Muscle layer of colon (tissue), 2 donors: ENCODE results near the gene FSTL4.

Experiments used
- H3K27ac ChIP-seq: one replicate; pipeline ENCODE4 v1.7.0; 2013; ENCODE audit warnings: low read depth, mild to moderate bottlenecking, low read length, moderate library complexity
- H3K27me3 ChIP-seq, 2 donors: one replicate each; pipeline ENCODE4 v1.7.0; 2013; ENCODE audit warnings: low read length in 2 of 2, mild to moderate bottlenecking in 2 of 2; ENCODE audit not compliant: insufficient read depth in 2 of 2, control insufficient read depth in 1 of 2
- H3K36me3 ChIP-seq: one replicate; pipeline ENCODE4 v1.7.0; 2013; ENCODE audit warnings: mild to moderate bottlenecking, low read length; ENCODE audit not compliant: insufficient read depth
- H3K4me1 ChIP-seq: one replicate; pipeline ENCODE4 v1.7.0; 2013; ENCODE audit warnings: mild to moderate bottlenecking, low read length; ENCODE audit not compliant: insufficient read depth
- H3K4me3 ChIP-seq, 2 donors: one replicate each; pipeline ENCODE4 v1.7.0; 2013; ENCODE audit warnings: low read length in 2 of 2, low read depth in 1 of 2, mild to moderate bottlenecking in 1 of 2, moderate library complexity in 1 of 2
- H3K9ac ChIP-seq: one replicate; pipeline ENCODE4 v1.7.0; 2013; ENCODE audit warnings: low read length
- H3K9me3 ChIP-seq: one replicate; pipeline ENCODE4 v1.7.0; 2013; ENCODE audit warnings: mild to moderate bottlenecking, low read length
- donor health status: abdominal sarcoma.
- donor health status: Adenocarcinoma of cecum.

Gene FSTL4

DNA sequence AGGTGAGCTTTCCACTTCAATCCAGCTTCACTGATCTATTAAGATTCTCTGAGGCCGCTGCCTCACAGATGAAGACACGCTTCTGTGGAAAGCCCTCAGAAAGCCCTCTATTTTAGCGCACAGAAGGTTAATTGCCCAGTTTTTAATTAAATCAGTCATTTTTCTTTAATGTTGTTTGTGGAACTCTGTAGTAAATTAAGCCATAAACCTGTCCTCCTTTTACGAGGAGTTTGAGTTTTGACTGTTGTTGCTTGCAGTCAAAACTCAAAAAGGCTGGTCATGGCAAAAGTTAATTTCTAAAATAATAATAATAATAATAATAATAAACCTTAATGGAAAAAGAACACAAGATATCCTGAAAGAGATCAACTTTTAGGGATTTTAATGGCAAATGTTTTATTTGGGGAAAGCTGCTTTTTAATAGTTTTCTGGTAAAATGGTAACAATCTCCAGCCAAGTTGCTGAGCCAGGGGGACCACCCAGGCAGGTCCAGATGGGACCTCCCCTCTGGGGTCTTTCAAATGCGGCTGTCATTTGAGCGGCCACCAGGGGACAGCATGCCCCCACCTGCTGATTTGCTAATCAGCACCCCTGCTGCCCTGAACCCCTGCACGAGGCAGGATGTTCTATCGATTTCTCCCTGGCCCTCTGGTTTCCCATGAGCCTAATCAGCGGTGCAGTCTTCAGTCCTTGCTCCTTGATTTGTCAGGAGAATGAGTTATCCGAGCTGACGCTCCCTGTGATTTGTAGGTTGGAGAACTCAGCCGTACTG lies 247.2 kb downstream of the FSTL4 start:
- Histone ChIP-seq H3K36me3 (no peaks in the 10 kb centered on the region), H3K4me1 (peaks cover 3% of the 10 kb centered on the region), H3K4me3 (no peak overlapping the region), H3K27me3 (no peaks in the 10 kb centered on the region), H3K27ac (no peak overlapping the region), H3K9ac (no peak overlapping the region), H3K9me3 (no peaks in the 10 kb centered on the region)

- Histone ChIP-seq H3K9me3 (no peaks in the 10 kb centered on the region), H3K27me3 (no peaks in the 10 kb centered on the region), H3K9ac (no peak overlapping the region), H3K27ac (no peak overlapping the region), H3K4me3 (no peak overlapping the region), H3K36me3 (no peaks in the 10 kb centered on the region), H3K4me1 (no peaks in the 10 kb centered on the region)
Measured at GRCh38 chr5:133363807-133364587, 248.3 kb downstream of the FSTL4 start.

DNA sequence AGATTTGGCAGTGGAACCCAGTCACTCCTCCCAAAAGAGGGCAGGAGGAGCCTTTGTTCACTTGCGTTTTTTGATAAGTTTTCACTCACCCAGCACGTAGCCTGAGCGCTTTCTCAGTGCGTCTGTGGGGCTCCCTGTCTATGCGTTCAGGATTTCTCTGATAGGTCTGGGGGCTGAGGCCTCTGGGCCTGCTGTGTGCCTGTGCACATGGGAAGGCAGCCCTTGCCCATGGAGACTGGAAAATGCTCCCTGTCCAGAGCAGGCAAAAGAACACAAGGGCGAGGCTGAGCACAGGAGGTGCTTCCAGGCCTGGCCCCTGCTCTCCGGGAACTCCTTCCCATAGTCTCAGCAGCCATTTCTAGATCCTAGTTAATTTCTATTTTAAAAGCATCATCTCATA lies 249.9 kb downstream of the FSTL4 start:
- Histone ChIP-seq H3K27ac (no peak overlapping the region), H3K36me3 (no peaks in the 10 kb centered on the region), H3K4me3 (no peak overlapping the region), H3K9ac (no peak overlapping the region), H3K4me1 (no peaks in the 10 kb centered on the region), H3K27me3 (no peaks in the 10 kb centered on the region), H3K9me3 (no peaks in the 10 kb centered on the region)

DNA sequence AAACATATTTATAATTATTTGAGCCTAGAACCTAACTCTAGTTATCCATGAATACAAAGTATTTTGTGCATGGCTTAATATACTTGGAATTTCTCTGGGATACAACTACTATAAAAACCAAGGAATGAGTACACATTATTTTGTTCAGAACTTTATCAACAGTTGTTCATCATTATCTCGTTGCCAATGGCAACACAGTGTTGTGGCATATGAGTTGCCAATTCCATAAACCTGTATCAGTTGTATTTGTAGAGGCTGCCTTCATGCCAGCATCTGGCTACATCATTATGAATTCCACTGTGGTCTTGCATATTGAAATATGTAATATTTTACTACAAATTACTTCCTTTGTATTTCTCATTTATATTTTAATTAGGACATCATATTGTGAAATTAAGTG lies 250.4 kb downstream of the FSTL4 start:
- Histone ChIP-seq H3K4me3 (no peak overlapping the region), H3K9ac (no peak overlapping the region), H3K9me3 (no peaks in the 10 kb centered on the region), H3K36me3 (no peaks in the 10 kb centered on the region), H3K27ac (no peak overlapping the region), H3K27me3 (no peaks in the 10 kb centered on the region), H3K4me1 (no peaks in the 10 kb centered on the region)

- Histone ChIP-seq H3K9me3 (no peaks in the 10 kb centered on the region), H3K27me3 (no peaks in the 10 kb centered on the region), H3K9ac (no peak overlapping the region), H3K36me3 (no peaks in the 10 kb centered on the region), H3K4me1 (no peaks in the 10 kb centered on the region), H3K4me3 (no peak overlapping the region), H3K27ac (no peak overlapping the region)
Measured at GRCh38 chr5:133360693-133361472, 251.5 kb downstream of the FSTL4 start.

GRCh38 chr5:133359861-133360260 lies 252.5 kb downstream of the FSTL4 start:
- H3K36me3 ChIP-seq: no peaks in the 10 kb centered on the region
- no peaks in the 10 kb centered on the region for H3K27me3 ChIP-seq
- no peak overlapping the region for H3K27ac ChIP-seq
- no peak overlapping the region for H3K9ac ChIP-seq
- no peak overlapping the region for H3K4me3 ChIP-seq
- no peaks in the 10 kb centered on the region for H3K9me3 ChIP-seq
- no peaks in the 10 kb centered on the region for H3K4me1 ChIP-seq

- no peaks in the 10 kb centered on the region for H3K9me3 ChIP-seq
- no peaks in the 10 kb centered on the region for H3K4me1 ChIP-seq
- no peak overlapping the region for H3K27ac ChIP-seq
- no peak overlapping the region for H3K9ac ChIP-seq
- no peaks in the 10 kb centered on the region for H3K36me3 ChIP-seq
- no peaks in the 10 kb centered on the region for H3K27me3 ChIP-seq
- no peak overlapping the region for H3K4me3 ChIP-seq
Measured at GRCh38 chr5:133358271-133358670, 254.1 kb downstream of the FSTL4 start.

DNA sequence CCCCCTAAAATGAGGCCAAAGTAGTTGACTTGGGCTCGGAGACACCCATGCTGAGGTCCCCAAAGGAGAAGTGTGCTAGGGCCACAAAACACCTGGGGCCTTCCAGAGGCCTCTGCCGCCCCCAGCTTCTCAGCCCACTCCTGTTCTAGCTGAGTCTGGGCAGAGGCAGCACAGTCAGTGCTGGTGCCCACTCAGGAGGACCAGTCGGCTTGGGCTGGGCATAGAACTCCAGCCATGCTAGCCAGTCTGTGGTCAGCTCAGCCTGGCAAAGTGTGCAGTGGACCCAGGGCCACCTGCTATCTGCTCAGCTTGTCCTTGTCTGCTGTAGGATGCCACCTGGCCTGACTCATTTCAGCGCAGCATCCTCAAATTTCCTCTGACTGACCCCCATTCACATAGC lies 254.6 kb downstream of the FSTL4 start:
- Histone ChIP-seq H3K36me3 (no peaks in the 10 kb centered on the region), H3K27me3 (no peaks in the 10 kb centered on the region), H3K9me3 (no peaks in the 10 kb centered on the region), H3K27ac (no peak overlapping the region), H3K4me3 (no peak overlapping the region), H3K9ac (no peak overlapping the region), H3K4me1 (no peaks in the 10 kb centered on the region)

GRCh38 chr5:133356984-133357421 lies 255.3 kb downstream of the FSTL4 start:
- Histone ChIP-seq H3K27ac (no peak overlapping the region), H3K9me3 (no peaks in the 10 kb centered on the region), H3K36me3 (no peaks in the 10 kb centered on the region), H3K4me3 (no peak overlapping the region), H3K9ac (no peak overlapping the region), H3K4me1 (no peaks in the 10 kb centered on the region), H3K27me3 (no peaks in the 10 kb centered on the region)

DNA sequence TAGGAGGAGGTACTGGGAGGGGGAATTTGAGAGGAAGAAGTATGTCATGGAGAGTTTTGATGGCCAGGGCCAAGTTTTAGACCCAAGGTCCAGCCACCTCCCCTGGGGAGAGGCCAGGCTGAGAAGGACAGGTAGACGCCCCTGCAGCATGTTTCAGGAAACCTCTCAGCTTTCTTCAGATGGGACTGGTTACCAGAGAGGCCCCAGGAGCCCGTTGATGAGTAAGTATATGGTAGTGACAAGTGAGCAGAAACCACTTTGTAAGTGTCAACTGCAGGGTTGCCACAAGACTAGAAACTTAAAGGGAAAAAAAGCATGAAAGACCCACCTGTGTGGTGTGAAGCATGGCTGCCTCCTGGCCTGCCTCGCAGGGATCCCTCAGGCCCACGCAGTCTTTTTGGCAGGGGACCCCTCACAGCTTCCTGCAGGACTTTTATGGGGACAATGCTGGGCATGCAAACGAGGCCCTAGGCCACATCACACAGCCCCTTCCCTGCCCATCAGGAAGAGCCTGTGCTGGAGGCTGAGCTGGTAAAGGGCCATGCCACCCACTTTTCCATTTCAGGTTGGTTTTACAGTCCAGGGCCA lies 255.9 kb downstream of the FSTL4 start:
- Histone ChIP-seq H3K9ac (no peak overlapping the region), H3K36me3 (no peaks in the 10 kb centered on the region), H3K9me3 (no peaks in the 10 kb centered on the region), H3K4me1 (no peaks in the 10 kb centered on the region), H3K27me3 (no peaks in the 10 kb centered on the region), H3K27ac (no peak overlapping the region), H3K4me3 (no peak overlapping the region)
